Stimulated activated CD4-positive, alpha-beta T cell treated with anti-CD3 and anti-CD28 coated beads, Interleukin-12 subunit alpha, Interleukin-12 subunit beta, amount 100 ng/mL, for 24 hours (primary cell): ENCODE measurements around the gene GYPB.
"Not testable (repeated sequence)": the region's sequence is repeated elsewhere in the genome, so short reads cannot be mapped to it uniquely, and the experiment has no call there.

ENCODE experiments used
- DNase-seq, 2 experiments: peaks; one replicate each; pipeline ENCODE4 v3.0.0-alpha.2; 2020; ENCODE audit warnings: low read depth in 2 of 2

Gene GYPB

DNA sequence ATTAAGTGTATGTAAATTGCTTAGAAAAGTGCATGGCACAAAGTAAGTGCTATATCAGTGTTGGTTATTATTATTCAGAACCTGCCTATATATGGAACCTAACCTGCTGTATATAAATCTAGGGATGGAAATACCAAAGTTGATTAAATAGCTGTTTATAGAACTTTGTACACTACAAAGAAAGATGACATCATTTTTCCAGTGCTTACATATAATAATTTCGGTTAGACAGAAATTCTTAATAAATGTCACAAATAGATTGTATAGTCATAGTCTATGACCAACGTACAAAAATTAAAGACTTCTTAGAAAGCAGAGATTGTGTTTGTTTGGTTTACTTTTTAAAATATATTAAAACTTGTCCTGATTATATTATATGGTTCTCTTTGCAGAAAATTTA, 4.4 kb downstream of the GYPB start:
- no peak for DNase-seq

GRCh38 chr4:144008602-144009001, 10.6 kb downstream of the GYPB start:
- DNase-seq: not testable (repeated sequence)

DNA sequence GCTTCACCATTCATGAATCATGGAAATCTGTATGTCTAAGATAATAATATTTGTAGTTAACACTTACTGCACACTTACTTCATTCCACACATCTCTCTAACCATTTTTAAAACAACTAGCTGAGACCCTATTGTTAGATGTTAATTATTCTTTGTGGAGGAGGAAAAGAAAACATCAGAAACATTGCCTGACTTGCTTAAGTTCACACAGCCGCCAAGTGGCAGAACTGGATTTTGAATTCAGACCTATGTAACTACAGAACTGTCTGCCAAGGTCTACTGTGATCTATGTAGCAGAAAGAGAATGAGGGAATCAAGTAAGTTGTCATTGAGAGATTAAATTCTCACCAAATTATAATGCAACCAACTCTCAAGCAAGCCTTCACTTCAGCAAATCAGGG, 11.2 kb downstream of the GYPB start:
- DNase-seq: not testable (repeated sequence)

- DNase-seq: not testable (repeated sequence)
These were observed 12.9 kb downstream of the GYPB start for GRCh38 chr4:144006200-144006803.

- not testable (repeated sequence) for DNase-seq
These were observed 13.6 kb downstream of the GYPB start for GRCh38 chr4:144005558-144005953.

- DNase-seq: not testable (repeated sequence)
These were observed 14.2 kb downstream of the GYPB start for GRCh38 chr4:144004868-144005557.

DNA sequence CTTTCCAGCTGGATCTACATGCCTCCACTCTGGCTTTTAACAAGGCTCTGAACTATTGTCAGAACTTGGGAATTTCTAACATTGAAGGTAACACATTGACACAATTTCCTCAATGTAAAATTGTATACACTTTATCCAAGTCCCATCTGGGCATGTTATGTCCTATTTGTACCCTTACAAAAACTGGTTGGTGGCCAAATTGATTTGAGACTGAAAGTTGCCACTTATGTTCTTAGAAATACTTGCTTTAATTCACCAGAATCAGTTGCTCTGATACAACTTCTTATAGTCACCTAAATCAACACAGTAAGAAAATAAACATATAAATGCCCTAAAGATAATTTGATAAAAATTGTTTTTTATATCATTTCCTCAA, 15.3 kb downstream of the GYPB start:
- not testable (repeated sequence) for DNase-seq

DNA sequence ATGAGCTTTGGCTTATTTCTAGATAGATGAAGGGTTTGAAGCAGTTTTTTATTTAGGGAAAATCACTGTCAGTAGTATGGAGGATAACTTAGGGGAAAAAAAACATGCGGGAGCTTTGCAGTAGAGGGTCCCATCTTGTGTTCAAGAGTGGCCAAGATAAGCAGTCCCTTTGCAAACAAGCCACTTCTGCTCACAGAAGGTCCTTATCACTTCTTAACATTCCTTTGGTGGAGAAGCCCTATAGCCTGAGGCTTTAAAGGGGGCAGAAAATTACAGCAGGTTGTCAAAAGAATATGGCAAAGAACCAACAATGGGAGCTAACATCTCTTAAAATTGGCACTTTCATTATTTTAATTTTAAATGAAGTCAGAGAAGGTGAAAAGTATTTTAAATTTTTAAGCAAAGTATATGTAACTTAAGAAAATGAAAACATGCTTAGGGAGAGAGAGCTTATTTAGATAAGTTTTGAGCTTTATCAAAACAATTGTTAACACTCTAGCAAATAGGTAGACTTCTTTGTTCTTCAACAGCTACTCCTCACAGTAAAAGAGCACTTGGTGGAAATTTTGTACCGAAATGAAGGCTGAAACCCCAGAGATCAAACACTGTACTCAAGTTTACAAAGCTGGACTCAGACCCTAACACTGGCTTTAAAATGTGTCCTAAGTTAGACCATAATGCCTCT, 15.8 kb downstream of the GYPB start:
- not testable (repeated sequence) for DNase-seq

- DNase-seq: not testable (repeated sequence)
These were observed 18.7 kb downstream of the GYPB start for GRCh38 chr4:144000331-144000995.

DNA sequence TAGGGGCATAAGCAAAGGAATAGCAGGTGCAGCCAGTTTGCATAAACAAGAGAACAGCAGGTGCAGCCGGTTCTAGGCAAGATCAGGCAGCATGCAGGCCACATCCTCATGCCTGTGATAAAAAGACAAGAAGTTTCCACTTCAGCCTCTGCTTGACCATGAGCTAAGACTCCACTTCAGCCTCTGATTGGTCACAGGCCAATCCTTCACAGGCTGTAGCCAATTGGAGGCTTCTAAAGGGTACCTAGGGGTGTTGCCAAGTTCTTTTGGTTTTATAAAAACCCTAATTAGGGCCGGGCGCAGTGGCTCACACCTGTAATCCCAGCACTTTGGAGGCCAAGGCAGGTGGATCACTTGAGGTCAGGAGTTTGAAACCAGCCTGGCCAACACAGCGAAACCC, 23.0 kb downstream of the GYPB start:
- not testable (repeated sequence) for DNase-seq

DNA sequence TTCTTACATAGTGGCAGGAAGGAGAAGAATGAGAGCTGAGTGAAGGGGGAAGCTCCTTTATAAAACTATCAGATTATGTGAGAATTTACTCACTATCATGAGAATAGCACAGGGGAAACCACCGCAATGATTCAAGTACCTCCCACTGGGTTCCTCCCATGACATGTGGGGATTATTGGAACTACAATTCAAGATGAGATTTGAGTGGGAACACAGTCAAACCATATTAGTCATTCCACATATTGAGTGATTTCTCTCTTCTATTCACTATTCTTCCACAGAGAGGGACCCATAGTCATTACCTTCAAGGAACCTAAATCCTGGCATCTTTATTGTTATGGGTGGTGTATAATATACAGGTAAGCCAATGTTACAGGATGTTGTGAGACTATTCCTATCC, 27.4 kb downstream of the GYPB start:
- DNase-seq: not testable (repeated sequence)

- not testable (repeated sequence) for DNase-seq
These were observed 28.5 kb downstream of the GYPB start for GRCh38 chr4:143990717-143991116.

GRCh38 chr4:143986180-143986579, 33.0 kb downstream of the GYPB start:
- no peak for DNase-seq

DNA sequence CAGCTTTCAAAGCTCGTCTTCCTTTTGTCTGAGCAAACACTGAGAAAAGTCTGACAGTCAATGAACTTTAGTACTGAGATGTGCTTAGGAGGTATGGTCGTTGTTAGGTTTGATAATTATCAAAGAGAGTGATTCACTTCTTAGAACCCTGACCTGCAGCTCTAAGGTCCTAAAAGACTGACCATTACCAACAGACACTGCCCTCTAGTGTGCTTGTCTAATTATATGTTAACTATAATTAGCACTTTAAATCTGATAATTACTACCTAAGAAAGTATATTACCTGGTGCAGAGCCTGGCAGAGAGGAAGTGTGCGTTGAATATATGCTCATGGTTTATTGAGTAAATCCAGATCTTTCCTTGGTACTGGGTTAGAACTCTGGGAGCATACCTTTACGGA, 38.4 kb downstream of the GYPB start:
- DNase-seq: not testable (repeated sequence)

DNA sequence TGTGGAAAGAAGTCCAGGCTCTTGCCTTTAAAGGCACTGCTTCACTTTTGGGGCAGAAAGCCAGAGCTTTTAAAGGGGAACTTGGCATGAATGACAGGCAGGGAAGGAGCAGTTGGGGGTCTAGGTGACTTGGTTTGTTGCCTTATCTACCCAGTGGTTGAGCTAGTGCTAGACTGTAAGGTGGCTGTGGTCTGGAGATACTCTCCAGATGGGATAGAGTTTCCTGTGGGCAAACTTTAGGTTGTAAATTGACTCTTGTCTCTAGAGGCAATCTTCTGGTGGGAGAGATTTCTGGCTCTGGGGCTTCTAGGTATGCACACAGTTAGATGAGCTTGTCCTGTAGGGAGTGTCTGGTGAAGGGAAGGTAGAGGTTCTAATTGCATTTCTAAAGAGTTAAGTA, 43.7 kb downstream of the GYPB start:
- not testable (repeated sequence) for DNase-seq

DNA sequence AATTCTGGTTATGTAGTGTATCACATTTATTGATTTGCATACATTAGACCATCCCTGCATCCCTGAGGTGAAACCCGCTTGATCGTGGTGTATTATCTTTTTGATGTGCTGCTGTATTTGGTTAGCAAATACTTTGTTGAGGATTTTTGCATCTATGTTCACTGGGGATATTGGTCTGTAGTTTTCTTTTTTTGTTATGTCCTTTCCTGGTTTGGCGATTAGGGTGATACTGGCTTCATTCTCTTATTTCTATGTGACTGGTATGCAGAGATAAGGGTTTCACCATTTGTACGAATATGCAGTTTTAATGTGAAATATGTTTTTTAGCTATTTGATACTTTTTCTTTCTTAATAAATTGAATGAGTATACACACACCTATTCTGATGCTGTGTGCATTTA, 45.2 kb downstream of the GYPB start:
- not testable (repeated sequence) for DNase-seq

- DNase-seq: no peak
These were observed 58.1 kb downstream of the GYPB start for GRCh38 chr4:143961075-143961474.

DNA sequence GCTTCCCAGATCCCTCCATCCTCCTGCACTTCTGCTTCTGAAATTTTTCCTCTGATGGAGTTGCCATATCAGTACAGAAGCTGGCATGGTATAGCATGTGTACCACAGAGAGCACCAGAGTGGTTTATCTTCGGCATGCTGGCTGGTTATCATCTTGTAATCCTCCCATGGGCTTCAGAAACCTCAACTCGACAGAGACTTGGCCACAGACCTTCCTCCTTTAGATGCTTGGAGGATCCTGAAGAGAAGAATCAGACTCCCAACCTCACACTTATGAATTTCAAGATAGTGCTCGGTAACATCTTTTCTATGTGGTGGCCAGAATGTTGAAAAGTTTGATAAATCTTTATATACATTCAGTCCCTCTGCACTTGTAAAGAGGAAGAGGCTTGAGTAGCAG, 63.9 kb downstream of the GYPB start:
- DNase-seq: not testable (repeated sequence)

DNA sequence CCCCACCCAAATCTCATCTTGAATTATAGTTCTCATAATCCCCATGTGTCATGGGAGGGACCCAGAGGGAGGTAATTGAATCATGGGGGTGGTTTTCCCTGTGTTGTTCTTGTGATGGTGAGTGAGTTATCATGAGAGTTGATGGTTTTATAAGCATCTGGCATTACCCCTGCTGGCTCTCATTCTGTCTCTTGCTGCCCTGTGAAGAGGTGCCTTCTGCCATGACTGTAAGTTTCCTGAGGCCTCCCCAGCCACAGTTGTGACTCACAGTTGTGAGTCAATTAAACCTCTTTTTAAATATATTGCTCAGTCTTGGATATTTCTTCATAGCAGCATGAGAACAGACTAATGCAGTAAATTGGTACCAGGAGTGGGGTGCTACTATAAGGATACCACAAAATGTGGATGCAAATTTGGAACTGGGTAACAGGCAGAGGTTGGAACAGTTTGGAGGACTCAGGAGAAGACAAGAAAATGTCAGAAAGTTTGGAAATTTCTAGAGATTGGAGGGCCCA, 67.7 kb downstream of the GYPB start:
- not testable (repeated sequence) for DNase-seq

DNA sequence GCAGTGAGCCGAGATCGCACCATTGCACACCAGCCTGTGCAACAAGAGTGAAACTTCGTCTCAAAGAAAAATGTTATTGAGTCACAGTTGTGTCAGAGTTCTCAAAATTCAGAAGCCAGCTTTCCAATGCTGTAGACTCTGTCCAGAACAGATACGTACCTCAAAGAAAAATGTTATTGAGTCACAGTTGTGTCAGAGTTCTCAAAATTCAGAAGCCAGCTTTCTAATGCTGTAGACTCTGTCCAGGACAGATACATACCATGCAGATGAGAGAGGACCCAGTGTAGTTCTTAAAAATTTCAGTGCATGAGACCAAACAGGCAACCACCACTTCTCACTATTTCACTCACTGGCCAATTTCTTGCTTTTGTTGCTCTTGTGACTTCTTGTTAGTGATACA, 68.2 kb downstream of the GYPB start:
- DNase-seq: not testable (repeated sequence)

DNA sequence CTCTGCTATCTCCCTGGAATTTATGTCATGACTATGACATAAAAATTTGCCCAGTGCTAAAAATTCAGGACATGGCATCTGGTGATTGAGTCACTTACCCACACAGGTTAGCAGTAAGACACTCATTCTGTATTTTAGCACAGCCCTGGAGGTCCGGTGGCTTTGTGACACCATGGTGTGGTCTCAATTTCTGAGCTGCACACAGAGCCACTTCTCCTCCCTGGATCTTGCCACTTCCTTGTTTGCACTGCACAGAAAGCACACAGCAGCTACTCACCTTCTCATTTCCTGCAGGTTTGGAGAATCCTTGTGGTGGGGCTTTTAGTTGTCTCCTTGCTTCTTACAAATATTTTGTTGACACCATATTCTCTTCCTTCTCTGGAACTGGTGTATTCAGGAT, 69.0 kb downstream of the GYPB start:
- DNase-seq: not testable (repeated sequence)

GRCh38 chr4:143947493-143947892, 71.7 kb downstream of the GYPB start:
- not testable (repeated sequence) for DNase-seq
